ENCODE measurements around the gene IFT122. TPM values are rescaled to one million over a fixed set of nuclear protein-coding genes. Genes with fewer than 3 reads are reported as not detected.

The IFT122 gene
- total RNA-seq, 1 experiment from 2014 or later, result 30.0 TPM

DNA sequence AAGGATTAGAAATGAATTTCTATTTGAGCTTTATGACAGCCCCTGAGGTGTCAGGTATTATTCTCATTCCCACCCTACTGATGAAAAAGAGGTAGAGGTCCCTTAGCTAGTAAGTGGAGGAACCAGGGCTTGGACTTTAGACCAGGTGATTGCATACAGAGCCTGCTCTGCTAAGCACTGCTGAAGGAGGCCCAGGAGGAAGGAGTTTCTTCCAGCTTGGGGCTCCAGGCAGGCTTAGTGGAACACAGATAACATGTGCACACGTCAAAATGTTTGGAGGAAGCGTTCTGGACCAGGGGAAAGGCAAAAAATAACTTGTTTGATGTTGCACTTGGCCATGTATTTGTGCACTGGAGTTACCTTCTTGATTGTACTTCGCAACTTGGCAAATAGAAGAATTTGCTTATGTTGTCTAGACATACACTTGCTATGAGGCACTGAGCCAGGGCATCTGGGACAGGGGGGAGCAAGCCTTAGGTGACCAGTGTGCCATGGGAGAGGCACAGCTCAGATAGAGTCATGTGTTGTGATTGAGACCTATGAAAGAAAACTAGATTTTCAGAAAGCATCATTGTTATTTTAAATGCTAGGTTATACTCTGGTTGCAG, 22.4 kb downstream of the IFT122 start:
- Mint-ChIP-seq H3K9me3 (ENCODE audit: unreplicated experiment) (no peaks in the 10 kb centered on the region), H3K36me3 (ENCODE audit: insufficient read depth, unreplicated experiment) (peaks cover 13% of the 10 kb centered on the region), H3K27me3 (ENCODE audit: insufficient read depth, unreplicated experiment) (no peaks in the 10 kb centered on the region), H3K4me1 (ENCODE audit: low read depth, unreplicated experiment) (peaks cover 14% of the 10 kb centered on the region), H3K4me3 (ENCODE audit: unreplicated experiment) (no peak overlapping the region), H3K27ac (ENCODE audit: unreplicated experiment) (no peak overlapping the region)
- Histone ChIP-seq H3K36me3 (ENCODE audit: control insufficient read depth, insufficient read depth, low read length) (no peaks in the 10 kb centered on the region; the same call in 1 of the 2 replicates), H3K4me3 (ENCODE audit: low read depth, low read length) (no peak overlapping the region), H3K27me3 (replicated peaks; ENCODE audit: control insufficient read depth, insufficient read depth, low read length) (no peaks in the 10 kb centered on the region), H3K9me3 (no peaks in the 10 kb centered on the region), H3K4me1 (peaks cover 14% of the 10 kb centered on the region)
- intact Hi-C loops (cut with micrococcal nuclease; ENCODE audit: unreplicated experiment), result no loop called here
- DNase-seq, result no peak
- no TSS peak for BruUV-seq (replicated peaks)
- ChIA-PET POLR2A (no interaction called here), CTCF (interaction anchor here (1.0 kb wide), 1 partner anchor 28 kb away, joined by 4 read pairs; no protein-coding TSS in a partner anchor)
- TF ChIP-seq, protein P1, sequence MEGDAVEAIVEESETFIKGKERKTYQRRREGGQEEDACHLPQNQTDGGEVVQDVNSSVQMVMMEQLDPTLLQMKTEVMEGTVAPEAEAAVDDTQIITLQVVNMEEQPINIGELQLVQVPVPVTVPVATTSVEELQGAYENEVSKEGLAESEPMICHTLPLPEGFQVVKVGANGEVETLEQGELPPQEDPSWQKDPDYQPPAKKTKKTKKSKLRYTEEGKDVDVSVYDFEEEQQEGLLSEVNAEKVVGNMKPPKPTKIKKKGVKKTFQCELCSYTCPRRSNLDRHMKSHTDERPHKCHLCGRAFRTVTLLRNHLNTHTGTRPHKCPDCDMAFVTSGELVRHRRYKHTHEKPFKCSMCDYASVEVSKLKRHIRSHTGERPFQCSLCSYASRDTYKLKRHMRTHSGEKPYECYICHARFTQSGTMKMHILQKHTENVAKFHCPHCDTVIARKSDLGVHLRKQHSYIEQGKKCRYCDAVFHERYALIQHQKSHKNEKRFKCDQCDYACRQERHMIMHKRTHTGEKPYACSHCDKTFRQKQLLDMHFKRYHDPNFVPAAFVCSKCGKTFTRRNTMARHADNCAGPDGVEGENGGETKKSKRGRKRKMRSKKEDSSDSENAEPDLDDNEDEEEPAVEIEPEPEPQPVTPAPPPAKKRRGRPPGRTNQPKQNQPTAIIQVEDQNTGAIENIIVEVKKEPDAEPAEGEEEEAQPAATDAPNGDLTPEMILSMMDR (IDR thresholded peaks at IDR 0.05; ENCODE audit: insufficient read depth in 1 of 2, low read depth in 1 of 2, low read length in 1 of 2, severe bottlenecking in 1 of 2, unreplicated experiment in 1 of 2), result no peak

DNA sequence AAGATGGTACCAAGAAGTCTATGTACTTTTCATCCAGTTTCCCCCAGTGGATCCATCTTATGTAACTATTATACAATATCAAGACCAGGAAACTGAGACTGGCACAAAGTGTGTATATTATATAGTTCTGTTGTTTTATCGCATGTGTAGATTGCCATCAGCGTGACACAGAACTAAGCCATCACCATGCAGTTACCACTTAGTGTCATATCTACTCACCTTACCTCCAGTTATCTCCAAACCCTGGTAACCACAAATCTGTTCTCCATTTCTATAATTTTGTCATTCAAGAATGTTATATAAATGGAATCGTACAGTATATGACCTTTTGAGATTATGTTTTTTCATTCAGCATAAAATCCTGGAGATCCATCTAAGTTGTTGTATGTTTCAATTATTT, 23.1 kb downstream of the IFT122 start:
- Histone ChIP-seq H3K9me3 (no peaks in the 10 kb centered on the region), H3K36me3 (ENCODE audit: control insufficient read depth, insufficient read depth, low read length) (no peaks in the 10 kb centered on the region; the same call in 1 of the 2 replicates), H3K4me1 (peaks cover 20% of the 10 kb centered on the region), H3K27me3 (replicated peaks; ENCODE audit: control insufficient read depth, insufficient read depth, low read length) (no peaks in the 10 kb centered on the region), H3K4me3 (ENCODE audit: low read depth, low read length) (no peak overlapping the region)
- H3K9me3 Mint-ChIP-seq (ENCODE audit: unreplicated experiment), result no peaks in the 10 kb centered on the region
- peaks cover 13% of the 10 kb centered on the region for H3K36me3 Mint-ChIP-seq (ENCODE audit: insufficient read depth, unreplicated experiment)
- intact Hi-C loops (cut with micrococcal nuclease; ENCODE audit: unreplicated experiment), result no loop called here
- TF ChIP-seq, protein P1 (IDR thresholded peaks at IDR 0.05; ENCODE audit: insufficient read depth in 1 of 2, low read depth in 1 of 2, low read length in 1 of 2, severe bottlenecking in 1 of 2, unreplicated experiment in 1 of 2), result no peak
- H3K4me1 Mint-ChIP-seq (ENCODE audit: low read depth, unreplicated experiment), result peaks cover 14% of the 10 kb centered on the region
- BruUV-seq (replicated peaks), result no TSS peak
- no peak for DNase-seq
- H3K27me3 Mint-ChIP-seq (ENCODE audit: insufficient read depth, unreplicated experiment), result no peaks in the 10 kb centered on the region
- CTCF ChIA-PET, result no interaction called here
- H3K4me3 Mint-ChIP-seq (ENCODE audit: unreplicated experiment), result no peak overlapping the region
- POLR2A ChIA-PET, result no interaction called here
- no peak overlapping the region for H3K27ac Mint-ChIP-seq (ENCODE audit: unreplicated experiment)

DNA sequence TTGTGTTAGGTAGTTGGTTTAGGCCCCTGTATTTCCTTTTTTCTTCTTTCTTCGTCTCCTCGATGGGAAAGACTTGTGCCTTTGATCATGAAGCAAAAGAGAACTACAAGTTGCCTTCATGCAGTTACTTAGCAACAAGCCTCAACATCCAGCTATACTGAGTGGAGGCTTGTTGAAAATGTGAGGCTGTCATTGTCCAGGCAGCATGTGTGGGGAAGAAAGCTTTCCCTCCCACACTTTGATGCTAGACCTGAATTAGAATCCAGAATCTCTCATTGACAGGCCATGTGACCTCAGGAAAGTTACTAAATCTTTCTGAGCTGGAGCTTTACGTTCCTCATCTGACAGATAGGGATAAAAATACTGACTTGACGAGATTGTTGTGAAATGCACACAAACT, 23.7 kb downstream of the IFT122 start:
- Mint-ChIP-seq H3K27ac (ENCODE audit: unreplicated experiment) (no peak overlapping the region), H3K36me3 (ENCODE audit: insufficient read depth, unreplicated experiment) (peaks cover 13% of the 10 kb centered on the region), H3K27me3 (ENCODE audit: insufficient read depth, unreplicated experiment) (no peaks in the 10 kb centered on the region), H3K9me3 (ENCODE audit: unreplicated experiment) (no peaks in the 10 kb centered on the region), H3K4me1 (ENCODE audit: low read depth, unreplicated experiment) (peaks cover 14% of the 10 kb centered on the region), H3K4me3 (ENCODE audit: unreplicated experiment) (no peak overlapping the region)
- Histone ChIP-seq H3K27me3 (replicated peaks; ENCODE audit: control insufficient read depth, insufficient read depth, low read length) (no peaks in the 10 kb centered on the region), H3K4me1 (peaks cover 17% of the 10 kb centered on the region), H3K36me3 (ENCODE audit: control insufficient read depth, insufficient read depth, low read length) (no peaks in the 10 kb centered on the region; the same call in 1 of the 2 replicates), H3K4me3 (ENCODE audit: low read depth, low read length) (no peak overlapping the region), H3K9me3 (no peaks in the 10 kb centered on the region)
- CTCF ChIA-PET, result no interaction called here
- no peak for DNase-seq
- POLR2A ChIA-PET, result no interaction called here
- TF ChIP-seq, protein P1 (IDR thresholded peaks at IDR 0.05; ENCODE audit: insufficient read depth in 1 of 2, low read depth in 1 of 2, low read length in 1 of 2, severe bottlenecking in 1 of 2, unreplicated experiment in 1 of 2), result no peak
- intact Hi-C loops (cut with micrococcal nuclease; ENCODE audit: unreplicated experiment), result no loop called here
- BruUV-seq (replicated peaks), result no TSS peak
